Caco-2 (cell line): Measurements from ENCODE around the gene PLG. TPM values are rescaled to one million over a fixed set of nuclear protein-coding genes. Genes with fewer than 3 reads are reported as not detected.

ENCODE experiments used
- BruUV-seq: library from RNA; stranded (reverse); fragments of 400-500 nt; replicated peaks from 2 replicates; lab custom pipeline; 2021; lab: Mats Ljungman, UMichigan
- CTCF ChIA-PET: fragments of 300-600 bp; sonication (Branson Sonifier 250); formaldehyde crosslinking; loops from one replicate; lab custom pipeline; 2022; ENCODE audit warnings: antibody characterized with exemption; lab: Charles Lee
- POLR2A ChIA-PET: fragments of 300-600 bp; sonication (Branson Sonifier 250); formaldehyde crosslinking; loops from one replicate; lab custom pipeline; 2022; ENCODE audit warnings: antibody characterized with exemption; lab: Charles Lee
- DNase-seq, 2 experiments: peaks; one replicate each; pipeline versions ENCODE4 v3.0.0 to v3.0.0-alpha.2; 2020 to 2022
- H3K27me3 ChIP-seq: replicated peaks from 2 replicates; pipeline ENCODE4 v1.6.0; 2011; ENCODE audit warnings: low read length; ENCODE audit not compliant: control insufficient read depth, insufficient read depth
- H3K36me3 ChIP-seq: 2 replicates; pipeline ENCODE4 v1.5.1; 2011; ENCODE audit warnings: low read length; ENCODE audit not compliant: control insufficient read depth, insufficient read depth
- H3K4me1 ChIP-seq: fragments of 250-450 bp; sonication (Bioruptor Pico); 2 replicates; pipeline ENCODE4 v1.5.1; 2020; ENCODE audit warnings: mild to moderate bottlenecking
- H3K4me3 ChIP-seq: 2 replicates; pipeline ENCODE4 v1.5.1; 2011; ENCODE audit warnings: low read depth, mild to moderate bottlenecking, control low read depth, low read length
- H3K9me3 ChIP-seq: fragments of 250-450 bp; sonication (Bioruptor Pico); 2 replicates; pipeline ENCODE4 v1.5.1; 2020; ENCODE audit warnings: mild to moderate bottlenecking, moderate library complexity
- H3K27ac Mint-ChIP-seq: one replicate; pipeline ENCODE4 v1.8.0; 2022; ENCODE audit warnings: mixed read lengths; ENCODE audit not compliant: unreplicated experiment
- H3K27me3 Mint-ChIP-seq: one replicate; pipeline ENCODE4 v1.8.0; 2022; ENCODE audit warnings: mixed read lengths; ENCODE audit not compliant: insufficient read depth, unreplicated experiment
- H3K36me3 Mint-ChIP-seq: one replicate; pipeline ENCODE4 v1.8.0; 2022; ENCODE audit warnings: mild to moderate bottlenecking, mixed read lengths; ENCODE audit not compliant: insufficient read depth, unreplicated experiment
- H3K4me1 Mint-ChIP-seq: one replicate; pipeline ENCODE4 v1.8.0; 2022; ENCODE audit warnings: low read depth, mixed read lengths; ENCODE audit not compliant: unreplicated experiment
- H3K4me3 Mint-ChIP-seq: one replicate; pipeline ENCODE4 v1.8.0; 2022; ENCODE audit warnings: mild to moderate bottlenecking, moderate library complexity, mixed read lengths; ENCODE audit not compliant: unreplicated experiment
- H3K9me3 Mint-ChIP-seq: one replicate; pipeline ENCODE4 v1.8.0; 2022; ENCODE audit warnings: mixed read lengths; ENCODE audit not compliant: unreplicated experiment
- intact Hi-C: fragments of 100-400 bp; cut with micrococcal nuclease; formaldehyde crosslinking; loops from one replicate; pipeline ENCODE4 v1.10.0; 2022; ENCODE audit not compliant: unreplicated experiment
- total RNA-seq: library from RNA; stranded (reverse); gene quantifications from 2 replicates; pipeline ENCODE4 v1.2.3, GENCODE V29; 2022
- TF ChIP-seq, protein P1 (sequence below), 2 experiments: fragments of 200-600 bp in 1 of 2; IDR thresholded peaks; 1 replicate in 1 of 2; 2 replicates in 1 of 2; pipeline versions ENCODE4 v1.5.1 to v1.8.0; 2011 to 2022; ENCODE audit warnings: antibody characterized with exemption in 1 of 2, control low read depth in 1 of 2, inconsistent platforms in 1 of 2, low read depth in 1 of 2, low read length in 1 of 2, mild to moderate bottlenecking in 1 of 2, moderate library complexity in 1 of 2; ENCODE audit not compliant: insufficient read depth in 1 of 2, severe bottlenecking in 1 of 2, unreplicated experiment in 1 of 2

The PLG gene
- total RNA-seq, 1 experiment from 2014 or later, result not detected

DNA sequence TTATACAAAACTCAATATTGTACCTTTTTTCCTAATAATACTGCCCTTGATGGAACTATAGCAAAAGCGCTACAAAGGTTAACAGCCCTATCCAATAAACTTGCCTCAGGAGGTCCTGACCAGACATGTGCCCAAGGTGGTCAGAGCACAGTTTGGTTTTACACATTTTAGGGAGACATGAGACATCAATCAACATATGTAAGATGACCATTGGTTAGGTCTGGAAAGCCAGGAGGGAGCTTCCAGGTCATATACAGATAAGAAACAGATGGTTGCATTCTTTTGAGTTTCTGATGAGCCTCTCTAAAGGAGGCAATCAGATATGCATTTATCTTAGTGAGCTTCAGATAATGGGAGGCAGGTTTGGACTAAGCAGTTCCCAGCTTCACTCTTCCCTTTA lies 91.6 kb downstream of the PLG start:
- H3K9me3 ChIP-seq, result no peaks in the 10 kb centered on the region
- Mint-ChIP-seq H3K27ac (no peak overlapping the region), H3K36me3 (no peaks in the 10 kb centered on the region), H3K9me3 (peaks cover under 1% of the 10 kb centered on the region), H3K27me3 (no peaks in the 10 kb centered on the region), H3K4me3 (no peak overlapping the region), H3K4me1 (no peaks in the 10 kb centered on the region)
- TF ChIP-seq, protein P1, sequence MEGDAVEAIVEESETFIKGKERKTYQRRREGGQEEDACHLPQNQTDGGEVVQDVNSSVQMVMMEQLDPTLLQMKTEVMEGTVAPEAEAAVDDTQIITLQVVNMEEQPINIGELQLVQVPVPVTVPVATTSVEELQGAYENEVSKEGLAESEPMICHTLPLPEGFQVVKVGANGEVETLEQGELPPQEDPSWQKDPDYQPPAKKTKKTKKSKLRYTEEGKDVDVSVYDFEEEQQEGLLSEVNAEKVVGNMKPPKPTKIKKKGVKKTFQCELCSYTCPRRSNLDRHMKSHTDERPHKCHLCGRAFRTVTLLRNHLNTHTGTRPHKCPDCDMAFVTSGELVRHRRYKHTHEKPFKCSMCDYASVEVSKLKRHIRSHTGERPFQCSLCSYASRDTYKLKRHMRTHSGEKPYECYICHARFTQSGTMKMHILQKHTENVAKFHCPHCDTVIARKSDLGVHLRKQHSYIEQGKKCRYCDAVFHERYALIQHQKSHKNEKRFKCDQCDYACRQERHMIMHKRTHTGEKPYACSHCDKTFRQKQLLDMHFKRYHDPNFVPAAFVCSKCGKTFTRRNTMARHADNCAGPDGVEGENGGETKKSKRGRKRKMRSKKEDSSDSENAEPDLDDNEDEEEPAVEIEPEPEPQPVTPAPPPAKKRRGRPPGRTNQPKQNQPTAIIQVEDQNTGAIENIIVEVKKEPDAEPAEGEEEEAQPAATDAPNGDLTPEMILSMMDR (IDR thresholded peaks at IDR 0.05; ENCODE audit: insufficient read depth in 1 of 2, low read depth in 1 of 2, low read length in 1 of 2, severe bottlenecking in 1 of 2, unreplicated experiment in 1 of 2), result no peak
- H3K36me3 ChIP-seq, result no peaks in the 10 kb centered on the region
- intact Hi-C loops, result loop anchor here (5.0 kb wide), 1 partner anchor 579 kb away; no protein-coding TSS in a partner anchor
- H3K4me1 ChIP-seq, result no peaks in the 10 kb centered on the region
- no peak overlapping the region for H3K4me3 ChIP-seq
- ChIA-PET POLR2A (no interaction called here), CTCF (no interaction called here)
- H3K27me3 ChIP-seq, result no peaks in the 10 kb centered on the region
- no peak for DNase-seq
- no TSS peak for BruUV-seq

DNA sequence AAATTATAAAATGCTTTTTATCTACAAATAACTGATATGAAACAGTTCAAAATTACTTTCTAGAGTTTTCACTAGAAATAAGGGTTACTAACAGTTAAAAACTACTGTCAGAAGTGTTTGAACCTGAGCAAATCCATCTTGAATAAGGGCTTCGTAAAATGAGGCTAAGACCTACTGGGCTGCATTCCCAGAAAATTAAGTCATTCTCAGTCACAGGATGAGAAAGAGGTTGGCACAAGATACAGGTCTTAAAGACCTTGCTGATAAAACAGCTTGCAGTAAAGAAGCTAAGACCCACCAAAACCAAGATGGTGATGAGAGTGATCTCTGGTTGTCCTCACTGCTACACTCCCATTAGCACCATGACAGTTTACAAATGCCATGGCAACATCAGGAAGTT lies 93.7 kb downstream of the PLG start:
- ChIA-PET CTCF (no interaction called here), POLR2A (no interaction called here)
- intact Hi-C loops, result no loop called here
- no peak for DNase-seq
- BruUV-seq, result no TSS peak
- Histone ChIP-seq H3K27me3 (no peaks in the 10 kb centered on the region), H3K36me3 (no peaks in the 10 kb centered on the region), H3K4me1 (no peaks in the 10 kb centered on the region), H3K9me3 (no peaks in the 10 kb centered on the region), H3K4me3 (no peak overlapping the region)
- TF ChIP-seq, protein P1 (IDR thresholded peaks at IDR 0.05; ENCODE audit: insufficient read depth in 1 of 2, low read depth in 1 of 2, low read length in 1 of 2, severe bottlenecking in 1 of 2, unreplicated experiment in 1 of 2), result no peak
- Mint-ChIP-seq H3K4me1 (no peaks in the 10 kb centered on the region), H3K27me3 (no peaks in the 10 kb centered on the region), H3K4me3 (no peak overlapping the region), H3K27ac (no peak overlapping the region), H3K9me3 (no peaks in the 10 kb centered on the region), H3K36me3 (no peaks in the 10 kb centered on the region)

DNA sequence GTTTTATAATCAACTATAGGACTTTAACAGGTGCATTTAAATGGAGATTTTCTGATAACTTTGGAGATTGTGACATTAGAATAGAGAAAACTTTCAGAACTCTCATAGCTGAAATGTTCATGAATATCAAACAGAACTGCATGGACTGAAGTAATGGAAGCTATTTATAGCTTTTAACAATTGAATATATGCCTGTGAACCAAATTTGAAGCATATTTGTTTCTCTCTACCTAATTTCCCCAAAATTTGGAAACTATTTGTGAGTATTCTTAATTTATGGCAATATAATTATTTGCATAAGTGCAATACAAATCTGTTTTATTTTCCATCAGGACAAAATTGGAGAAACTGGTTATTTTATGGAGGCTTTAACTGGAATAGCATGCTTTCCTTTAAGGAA lies 96.6 kb downstream of the PLG start:
- CTCF ChIA-PET, result no interaction called here
- POLR2A ChIA-PET, result no interaction called here
- BruUV-seq, result no TSS peak
- H3K27me3 Mint-ChIP-seq, result no peaks in the 10 kb centered on the region
- no peaks in the 10 kb centered on the region for H3K36me3 Mint-ChIP-seq
- Histone ChIP-seq H3K36me3 (no peaks in the 10 kb centered on the region), H3K9me3 (no peaks in the 10 kb centered on the region), H3K4me3 (no peak overlapping the region), H3K4me1 (no peaks in the 10 kb centered on the region), H3K27me3 (no peaks in the 10 kb centered on the region)
- intact Hi-C loops, result no loop called here
- DNase-seq, result no peak
- H3K9me3 Mint-ChIP-seq, result no peaks in the 10 kb centered on the region
- no peak overlapping the region for H3K4me3 Mint-ChIP-seq
- TF ChIP-seq, protein P1 (IDR thresholded peaks at IDR 0.05; ENCODE audit: insufficient read depth in 1 of 2, low read depth in 1 of 2, low read length in 1 of 2, severe bottlenecking in 1 of 2, unreplicated experiment in 1 of 2), result no peak
- no peaks in the 10 kb centered on the region for H3K4me1 Mint-ChIP-seq
- H3K27ac Mint-ChIP-seq, result no peak overlapping the region
